Suppressor macrophage treated with lipopolysaccharide for 4 hours (primary cell): ENCODE results near the gene NAA80.
A peak's percentile ranks its signal among the peaks of the same experiment; 100 is the strongest.

ENCODE experiments used
- DNase-seq: peaks from one replicate; pipeline ENCODE4 v3.0.0-alpha.2; 2020

The NAA80 gene

DNA sequence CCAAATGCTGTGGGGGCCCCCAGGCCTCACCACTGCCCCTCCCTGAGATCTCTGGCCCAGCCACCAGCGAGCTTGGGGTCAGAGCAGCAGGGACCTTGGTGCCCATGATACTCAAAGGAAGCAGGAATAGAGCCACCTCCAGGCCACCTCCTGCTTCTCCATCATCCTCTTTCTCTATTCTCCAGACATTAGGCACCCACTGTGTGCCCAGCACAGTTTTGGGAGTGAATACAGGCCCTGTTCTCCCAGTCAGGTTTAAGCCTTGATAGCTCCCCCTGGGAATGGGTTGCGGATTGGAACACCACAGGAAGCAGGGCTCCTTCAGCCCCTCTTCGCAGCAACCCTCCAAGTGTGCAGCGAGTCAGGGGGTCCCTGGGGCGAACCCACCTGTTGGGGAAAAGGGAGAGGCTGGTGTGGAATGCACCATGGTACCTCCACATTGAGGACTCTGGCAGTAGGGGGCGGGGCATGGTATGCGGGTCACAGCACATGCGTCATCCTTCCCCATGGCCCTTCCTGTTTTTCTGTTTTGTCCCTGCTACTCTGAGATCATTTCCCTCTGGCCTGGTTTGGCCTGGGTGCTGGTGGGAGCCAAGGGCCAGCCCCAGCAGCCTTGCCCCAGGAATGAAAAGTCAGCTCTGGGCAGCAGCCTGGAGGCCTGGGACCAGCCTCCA, 44.5 kb downstream of the NAA80 start:
- DNase-seq: peak; percentile 90

DNA sequence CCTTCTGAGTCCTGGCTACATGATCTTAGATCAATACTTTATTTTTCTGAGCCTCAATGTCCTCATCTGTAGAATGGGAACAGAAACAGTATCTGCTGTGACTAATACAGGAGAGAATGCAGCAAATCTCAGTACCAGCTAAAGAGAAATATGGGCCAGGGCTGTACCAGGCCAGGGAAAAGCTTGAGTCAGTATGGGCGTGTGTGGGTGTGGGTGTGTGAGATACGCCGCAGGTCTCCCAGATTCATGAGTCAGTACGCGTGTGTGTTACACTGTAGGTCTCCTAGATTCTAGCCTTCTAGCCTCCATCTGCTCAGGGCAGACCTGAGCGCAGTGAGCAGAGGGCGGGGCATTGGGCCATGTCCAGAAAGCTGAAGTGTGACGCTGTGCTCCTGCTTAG, 48.0 kb downstream of the NAA80 start:
- peak; percentile 43 for DNase-seq

DNA sequence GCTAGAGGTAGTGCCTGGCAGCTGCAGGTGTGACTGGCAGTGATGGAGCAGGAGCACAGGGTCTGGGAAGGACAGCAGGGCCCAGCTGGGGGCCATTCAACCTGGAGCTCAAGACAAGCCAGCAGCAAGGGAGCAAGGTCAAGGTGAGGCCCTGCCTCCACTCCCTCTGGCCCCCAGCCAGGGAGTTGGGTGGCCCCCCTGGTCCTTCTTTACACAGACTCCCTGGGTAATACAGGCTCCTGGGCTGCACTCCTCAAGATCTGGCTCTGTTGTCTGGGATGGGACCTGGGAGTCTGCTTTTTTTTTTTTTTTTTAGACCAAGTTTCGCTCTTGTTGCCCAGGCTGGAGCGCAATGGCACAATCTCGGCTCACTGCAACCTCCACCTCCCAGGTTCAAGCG, 48.7 kb downstream of the NAA80 start:
- DNase-seq: no peak

DNA sequence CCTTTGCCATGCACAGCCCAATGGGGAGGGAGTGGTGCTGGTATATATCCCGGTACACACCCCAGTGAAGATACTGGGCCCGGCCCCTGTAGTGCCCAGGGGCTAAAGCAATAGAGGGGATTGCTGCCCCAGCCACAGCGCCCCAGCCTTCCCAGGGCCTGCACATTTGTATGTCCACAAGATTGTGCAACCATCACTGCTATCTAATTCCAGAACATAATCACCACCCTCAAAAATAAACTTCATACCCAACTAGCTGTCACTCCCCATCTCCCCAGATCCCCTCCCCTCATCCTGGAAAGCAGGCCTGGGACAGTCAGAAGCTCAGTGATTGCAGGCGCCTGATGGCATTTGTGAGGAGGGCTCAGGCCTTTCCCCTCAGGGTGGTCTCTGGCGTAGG, 49.7 kb downstream of the NAA80 start:
- no peak for DNase-seq

DNA sequence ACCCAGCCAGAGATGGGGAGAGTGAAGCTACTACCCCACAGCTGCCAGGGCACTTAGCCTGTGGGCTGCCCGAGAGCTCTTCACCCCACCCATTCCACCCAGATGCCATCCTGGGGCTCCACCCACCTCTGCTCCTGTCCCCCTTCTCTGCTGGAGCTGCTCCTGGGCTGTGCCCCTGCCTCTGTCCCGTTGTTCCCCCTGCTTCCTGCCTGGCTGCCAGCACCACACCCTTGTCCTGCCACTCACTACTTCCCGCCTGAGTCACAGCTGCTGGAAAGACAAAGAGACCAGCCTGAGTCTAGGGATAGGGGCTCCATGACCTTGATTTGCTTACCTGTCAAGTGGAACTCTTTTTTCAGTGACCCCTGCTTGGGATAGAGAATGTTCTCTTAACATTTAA, 50.8 kb downstream of the NAA80 start:
- no peak for DNase-seq

DNA sequence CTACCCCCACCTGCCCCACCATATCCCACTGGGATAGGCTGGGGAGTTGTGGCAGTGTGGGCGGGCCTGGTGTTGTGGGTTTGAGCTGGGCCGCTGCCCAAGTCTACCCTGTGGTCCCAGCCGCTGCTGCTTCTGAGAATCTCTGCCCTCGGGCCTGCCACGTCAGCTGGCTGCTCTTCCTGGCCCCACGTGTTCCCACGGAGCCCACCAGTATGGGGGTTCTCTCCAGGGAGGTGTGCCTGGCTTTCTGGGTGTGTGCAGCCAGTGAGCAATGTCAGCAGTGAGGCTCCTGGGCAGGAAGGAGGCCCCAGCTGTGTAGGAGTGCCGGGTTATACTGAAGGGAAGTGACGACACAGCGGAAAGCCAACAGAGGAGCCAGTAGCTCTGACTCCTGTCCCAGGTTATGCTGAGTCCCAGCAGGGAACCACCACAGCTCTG, 52.7 kb downstream of the NAA80 start:
- DNase-seq: peak; percentile 79
